Lower leg skin (tissue), 4 donors: ENCODE measurements around the gene EEF1G. TPM values are rescaled to one million over a fixed set of nuclear protein-coding genes. Genes with fewer than 3 reads are reported as not detected.
"Not testable (repeated sequence)": the region's sequence is repeated elsewhere in the genome, so short reads cannot be mapped to it uniquely, and the experiment has no call there.

Experiments
- DNase-seq, 2 donors: peaks; one replicate each; pipeline ENCODE4 v3.0.0-alpha.2; 2019; ENCODE audit warnings: low spot score in 2 of 2
- H3K4me3 ChIP-seq: fragments of 200-600 bp; sonication (generic); 2 replicates; pipeline ENCODE4 v1.5.1; 2017; ENCODE audit warnings: mild to moderate bottlenecking, low read depth; ENCODE audit not compliant: poor library complexity, severe bottlenecking
- POLR2A ChIP-seq, 2 donors: fragments of 450-650 bp; IDR thresholded peaks; one replicate each; pipeline ENCODE4 v1.6.1; 2016 to 2017; ENCODE audit warnings: antibody characterized with exemption in 2 of 2, mild to moderate bottlenecking in 1 of 2, moderate library complexity in 1 of 2
- WGBS, 2 donors: methylation state at CpG; one replicate each; pipeline ENCODE4 v1.1.5; 2018; 5-methylcytosine and 5-hydroxymethylcytosine counted together
- intact Hi-C: fragments of 100-400 bp; cut with DNase I; formaldehyde crosslinking; loops from one replicate; pipeline ENCODE4 v1.15.0; 2023; ENCODE audit warnings: low total_unique reads
- total RNA-seq, 4 donors: library from RNA; depleted of rRNA; stranded (reverse); fragments of >200 nt; gene quantifications; one replicate each; pipeline ENCODE4 v1.1.0, GENCODE V29; 2016
- TF ChIP-seq, protein P1 (sequence below), 3 donors: fragments of 450-650 bp; IDR thresholded peaks; one replicate each; pipeline ENCODE4 v1.5.1; 2016; ENCODE audit warnings: antibody characterized with exemption in 3 of 3, mild to moderate bottlenecking in 3 of 3, moderate library complexity in 2 of 3

EEF1G gene
- total RNA-seq, 4 donors from 2014 or later = 2,343 to 3,224 (median 2,571) TPM

DNA sequence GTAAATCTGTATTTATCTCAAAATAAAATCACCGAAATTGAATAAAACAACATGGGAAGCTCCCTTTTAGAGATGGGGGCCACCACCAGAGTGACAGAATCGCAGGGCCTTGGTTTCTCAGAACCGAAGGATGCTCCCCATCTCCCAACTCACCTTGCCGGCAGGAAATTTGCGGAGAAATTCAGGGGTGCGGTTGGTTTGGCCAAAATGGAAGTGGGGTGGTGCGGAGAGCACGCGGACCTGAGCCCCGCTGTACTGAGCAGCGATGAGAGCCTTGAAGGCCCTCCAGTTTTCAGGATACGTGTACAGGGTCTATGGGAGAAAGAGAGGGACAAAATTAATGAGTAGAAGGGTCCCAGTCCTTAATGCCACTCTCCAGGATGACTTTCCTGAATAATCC lies 1.3 kb downstream of the EEF1G start:
- no peak for TF ChIP-seq POLR2A (IDR thresholded peaks at IDR 0.05)
- TF ChIP-seq, protein P1, sequence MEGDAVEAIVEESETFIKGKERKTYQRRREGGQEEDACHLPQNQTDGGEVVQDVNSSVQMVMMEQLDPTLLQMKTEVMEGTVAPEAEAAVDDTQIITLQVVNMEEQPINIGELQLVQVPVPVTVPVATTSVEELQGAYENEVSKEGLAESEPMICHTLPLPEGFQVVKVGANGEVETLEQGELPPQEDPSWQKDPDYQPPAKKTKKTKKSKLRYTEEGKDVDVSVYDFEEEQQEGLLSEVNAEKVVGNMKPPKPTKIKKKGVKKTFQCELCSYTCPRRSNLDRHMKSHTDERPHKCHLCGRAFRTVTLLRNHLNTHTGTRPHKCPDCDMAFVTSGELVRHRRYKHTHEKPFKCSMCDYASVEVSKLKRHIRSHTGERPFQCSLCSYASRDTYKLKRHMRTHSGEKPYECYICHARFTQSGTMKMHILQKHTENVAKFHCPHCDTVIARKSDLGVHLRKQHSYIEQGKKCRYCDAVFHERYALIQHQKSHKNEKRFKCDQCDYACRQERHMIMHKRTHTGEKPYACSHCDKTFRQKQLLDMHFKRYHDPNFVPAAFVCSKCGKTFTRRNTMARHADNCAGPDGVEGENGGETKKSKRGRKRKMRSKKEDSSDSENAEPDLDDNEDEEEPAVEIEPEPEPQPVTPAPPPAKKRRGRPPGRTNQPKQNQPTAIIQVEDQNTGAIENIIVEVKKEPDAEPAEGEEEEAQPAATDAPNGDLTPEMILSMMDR (IDR thresholded peaks at IDR 0.05) = no peak
- intact Hi-C loops = no loop called here
- no peak overlapping the region for H3K4me3 ChIP-seq
- DNase-seq = no peak
- 80% methylated on average over 12 of the region's 12 CpGs for WGBS, 2 donors

DNA sequence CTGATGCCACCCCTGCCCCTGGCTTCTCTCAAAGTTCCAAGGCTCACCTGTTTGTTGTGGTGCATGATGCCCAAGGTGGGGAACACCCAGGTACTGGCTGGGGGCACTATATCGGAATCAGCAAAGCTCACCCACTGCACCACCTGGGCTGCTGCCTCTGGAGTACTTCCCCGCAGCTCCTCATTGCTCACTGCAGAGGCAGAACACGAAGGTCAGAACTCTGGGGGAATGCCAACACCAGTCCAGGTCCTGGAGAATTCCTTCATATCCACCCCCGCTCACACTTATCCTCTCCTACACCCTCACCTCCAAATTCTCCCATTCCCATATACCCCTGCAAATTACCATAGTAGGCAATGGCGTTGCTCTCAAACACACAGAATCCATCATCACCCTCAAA lies 2.2 kb downstream of the EEF1G start:
- DNase-seq, intact Hi-C loops, H3K4me3 ChIP-seq: not testable (repeated sequence)
- WGBS, 2 donors = 89 to 91% methylated on average over 5 of the region's 5 CpGs

DNA sequence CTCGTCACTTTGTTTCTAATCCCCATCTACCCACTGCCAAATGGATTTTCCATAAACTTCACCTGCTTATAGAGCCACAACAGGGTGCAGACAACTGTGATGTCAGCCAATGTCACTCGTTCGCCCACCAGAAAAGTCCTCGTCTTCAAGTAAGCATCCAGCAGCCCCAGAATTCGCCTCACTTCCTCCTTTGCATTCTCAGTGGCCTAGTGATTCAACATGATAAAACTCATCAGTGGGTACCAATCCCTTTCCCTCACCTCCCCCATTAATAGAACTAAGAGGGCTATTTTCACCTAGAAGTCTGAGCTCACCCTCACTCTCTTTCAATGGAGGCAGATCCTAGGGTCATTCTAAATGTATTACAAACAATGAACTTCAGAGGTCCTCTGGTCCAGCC lies 2.8 kb downstream of the EEF1G start:
- H3K4me3 ChIP-seq, DNase-seq, intact Hi-C loops: not testable (repeated sequence)
- 91 to 94% methylated on average over 5 of the region's 5 CpGs for WGBS, 2 donors

DNA sequence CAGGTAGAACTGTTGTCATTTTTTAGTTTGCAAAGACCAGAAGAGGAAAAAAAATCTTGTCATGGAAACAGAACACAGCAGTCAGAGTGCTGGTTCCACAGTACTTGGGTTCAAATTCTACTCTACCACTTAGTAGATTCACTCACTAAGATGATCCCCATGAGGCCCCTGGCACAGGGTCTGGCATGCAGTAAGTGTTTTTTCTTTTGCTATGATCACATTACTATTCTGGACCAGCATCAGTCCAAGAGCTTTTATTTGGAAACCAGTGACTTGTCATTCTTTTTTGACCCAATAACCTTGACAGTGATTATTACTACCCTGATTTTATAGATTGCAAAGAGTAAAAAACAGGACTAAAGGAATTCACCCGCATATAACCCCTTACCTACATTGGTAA lies 4.1 kb downstream of the EEF1G start:
- intact Hi-C loops = no loop called here
- 76 to 80% methylated on average over 1 of the region's 1 CpG for WGBS, 2 donors
- no peak overlapping the region for H3K4me3 ChIP-seq

GRCh38 chr11:62567018-62567633 lies 6.6 kb downstream of the EEF1G start:
- WGBS, 2 donors = 80 to 86% methylated on average over 8 of the region's 8 CpGs
- no peak overlapping the region for H3K4me3 ChIP-seq
- intact Hi-C loops = no loop called here
- TF ChIP-seq POLR2A (IDR thresholded peaks at IDR 0.05) = no peak
- TF ChIP-seq, protein P1 (IDR thresholded peaks at IDR 0.05) = no peak
- DNase-seq = no peak

More for the DNA sequence above, 4.1 kb downstream of the EEF1G start:
- DNase-seq = no peak
- TF ChIP-seq, protein P1 (IDR thresholded peaks at IDR 0.05) = no peak
- TF ChIP-seq POLR2A (IDR thresholded peaks at IDR 0.05) = no peak

DNA sequence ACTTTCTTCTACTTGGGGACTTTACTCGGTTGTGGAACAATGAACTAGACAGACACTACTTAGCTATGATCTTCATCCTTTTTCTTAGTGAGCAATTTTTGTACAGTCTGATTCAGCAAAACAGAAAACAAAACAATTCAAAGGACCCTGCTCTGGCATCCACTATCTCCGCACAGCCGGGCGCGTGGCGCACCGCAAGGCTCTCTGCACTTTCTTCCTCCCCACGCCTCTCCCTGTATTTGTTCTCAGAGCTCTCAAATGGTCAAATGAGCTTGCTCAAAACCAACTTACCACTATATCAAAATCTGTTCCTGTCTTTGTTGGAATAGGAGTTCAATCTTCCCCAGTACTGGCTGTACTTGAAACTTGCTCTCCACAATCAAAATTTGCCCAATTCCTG lies 7.4 kb downstream of the EEF1G start:
- intact Hi-C loops = no loop called here
- no peak for TF ChIP-seq POLR2A (IDR thresholded peaks at IDR 0.05)
- TF ChIP-seq, protein P1 (IDR thresholded peaks at IDR 0.05) = no peak
- no peak overlapping the region for H3K4me3 ChIP-seq
- DNase-seq = no peak
- 93 to 94% methylated on average over 8 of the region's 8 CpGs for WGBS, 2 donors

GRCh38 chr11:62565100-62565802 lies 8.4 kb downstream of the EEF1G start:
- 61 to 65% methylated on average over 5 of the region's 5 CpGs for WGBS, 2 donors
- intact Hi-C loops = no loop called here
- DNase-seq = no peak
- TF ChIP-seq POLR2A (IDR thresholded peaks at IDR 0.05) = no peak
- TF ChIP-seq, protein P1 (IDR thresholded peaks at IDR 0.05) = no peak
- H3K4me3 ChIP-seq = no peak overlapping the region

DNA sequence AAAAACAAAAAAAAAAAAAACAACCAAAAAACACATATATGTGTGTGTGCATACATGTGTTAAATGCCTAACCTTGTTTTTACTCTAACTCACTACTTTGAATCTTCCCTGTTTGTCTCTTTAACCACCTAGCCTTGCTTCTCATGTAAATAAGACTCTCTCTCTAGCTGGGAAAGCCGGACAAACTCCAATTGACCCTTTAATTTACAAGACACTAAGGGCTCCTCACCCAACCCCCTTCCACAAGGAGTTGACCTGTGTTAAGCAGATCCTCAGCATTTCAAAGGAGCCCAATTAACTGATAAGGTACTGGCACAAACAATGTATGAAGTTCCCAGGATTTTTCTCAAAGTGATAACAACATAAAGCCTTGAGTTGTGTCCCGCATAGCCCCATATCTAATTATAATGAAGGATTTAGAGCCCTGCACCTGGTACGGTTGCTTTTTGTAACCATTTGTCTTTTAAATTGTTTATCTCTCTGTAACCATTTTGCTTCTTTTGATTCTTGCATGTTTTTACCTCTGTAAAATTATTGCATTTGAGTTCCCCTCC lies 11.9 kb downstream of the EEF1G start:
- intact Hi-C loops = not testable (repeated sequence)

More for the DNA sequence above, 11.9 kb downstream of the EEF1G start:
- 77 to 82% methylated on average over 3 of the region's 3 CpGs for WGBS, 2 donors
- H3K4me3 ChIP-seq, DNase-seq: not testable (repeated sequence)
